HUES6 (cell line): Measurements from ENCODE around the gene CBARP.
A peak's percentile ranks its signal among the peaks of the same experiment; 100 is the strongest.

Experiments
- H3K27ac ChIP-seq: 2 replicates; pipeline ENCODE4 v1.7.0; 2013; ENCODE audit warnings: low read depth, mild to moderate bottlenecking, low read length, inconsistent platforms
- H3K27me3 ChIP-seq: 2 replicates; pipeline ENCODE4 v1.6.1; 2013; ENCODE audit warnings: low read length; ENCODE audit not compliant: control insufficient read depth, insufficient read depth
- H3K36me3 ChIP-seq: 2 replicates; pipeline ENCODE4 v1.6.1; 2013; ENCODE audit warnings: low read length; ENCODE audit not compliant: control insufficient read depth, insufficient read depth
- H3K4me1 ChIP-seq: 2 replicates; pipeline ENCODE4 v1.6.1; 2013; ENCODE audit warnings: low read length; ENCODE audit not compliant: control insufficient read depth, insufficient read depth
- H3K4me3 ChIP-seq: 2 replicates; pipeline ENCODE4 v1.5.1; 2013; ENCODE audit warnings: low read depth, low read length
- H3K9ac ChIP-seq: one replicate; pipeline ENCODE4 v1.6.1; 2013; ENCODE audit warnings: mild to moderate bottlenecking, low read length
- H3K9me3 ChIP-seq: 2 replicates; pipeline ENCODE4 v1.6.1; 2013; ENCODE audit warnings: low read depth, low read length; ENCODE audit not compliant: control insufficient read depth, insufficient read depth

The CBARP gene

DNA sequence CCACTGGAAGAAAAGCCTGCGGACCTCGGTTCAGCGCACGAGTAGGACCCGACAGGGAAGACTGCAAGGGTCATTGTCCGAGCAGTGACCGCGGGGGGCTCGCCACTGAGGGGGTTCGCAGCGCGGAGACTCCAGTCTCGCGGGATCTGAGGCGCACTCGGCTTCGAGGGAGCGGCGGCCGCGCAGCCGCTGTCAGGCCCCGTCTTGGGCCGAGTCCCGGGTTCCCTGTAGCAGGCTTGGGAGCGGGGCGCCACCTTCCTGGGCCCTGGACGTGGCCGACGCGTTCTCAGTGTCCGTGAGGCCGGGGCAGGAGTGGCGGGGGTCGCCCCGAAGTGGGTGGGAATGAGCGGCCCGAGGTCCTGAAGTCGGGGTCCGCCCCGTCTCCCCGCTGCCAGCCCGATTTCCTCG is 37.1 kb upstream of the CBARP start:
- peaks cover 31% of the 10 kb centered on the region for H3K4me1 ChIP-seq
- H3K4me3 ChIP-seq, result peak overlapping the region; percentile 73
- peaks cover 61% of the 10 kb centered on the region for H3K36me3 ChIP-seq
- H3K9me3 ChIP-seq, result no peaks in the 10 kb centered on the region
- H3K27ac ChIP-seq, result peak overlapping the region; percentile 97
- H3K9ac ChIP-seq, result peak overlapping the region; percentile 91
- no peaks in the 10 kb centered on the region for H3K27me3 ChIP-seq

- peaks cover 56% of the 10 kb centered on the region for H3K36me3 ChIP-seq
- no peaks in the 10 kb centered on the region for H3K27me3 ChIP-seq
- peak overlapping the region; percentile 91 for H3K9ac ChIP-seq
- H3K27ac ChIP-seq, result peak overlapping the region; percentile 97
- peaks cover 32% of the 10 kb centered on the region for H3K4me1 ChIP-seq
- peak overlapping the region; percentile 73 for H3K4me3 ChIP-seq
- no peaks in the 10 kb centered on the region for H3K9me3 ChIP-seq
Observed at GRCh38 chr19:1274081-1274851, 36.5 kb upstream of the CBARP start.

DNA sequence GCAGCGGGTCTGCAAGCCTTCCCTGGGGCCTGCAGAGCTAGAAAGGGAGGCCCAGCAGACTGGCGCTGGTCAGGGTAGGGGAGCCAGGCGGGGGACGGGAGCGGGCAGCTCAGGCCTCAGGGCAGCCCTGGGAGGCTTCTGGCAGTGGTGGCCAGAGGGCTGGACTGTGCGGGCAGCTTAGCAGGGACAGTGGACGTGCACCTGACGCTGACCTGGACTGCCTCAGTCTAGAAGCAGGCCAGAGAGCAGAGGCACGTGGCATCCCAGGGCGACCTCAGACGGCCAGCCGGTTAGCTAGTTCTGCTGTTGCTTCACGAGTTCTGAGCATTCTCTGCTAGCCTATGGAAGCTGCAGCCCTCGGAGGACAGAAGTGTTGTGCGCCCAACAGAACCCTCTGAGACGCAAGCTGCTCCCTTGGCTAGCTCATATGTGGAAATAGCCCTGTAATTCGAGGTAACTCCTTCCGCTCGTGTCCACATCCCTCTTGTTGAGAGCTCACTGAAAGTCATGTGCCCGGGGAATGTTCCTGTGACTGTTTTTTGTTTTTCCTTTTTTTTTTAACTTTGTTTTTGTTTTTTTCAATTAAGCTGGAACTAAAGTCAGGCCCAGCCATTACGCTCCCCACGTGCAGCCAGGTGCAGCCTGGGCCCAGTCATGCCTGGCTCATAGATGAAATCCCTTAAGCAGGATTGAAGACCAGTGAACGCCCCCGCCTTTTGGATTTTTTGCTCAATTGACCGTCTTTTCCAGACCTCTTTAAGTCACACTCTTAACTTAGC is 35.6 kb upstream of the CBARP start:
- peak overlapping the region; percentile 27; the same call in 1 of the 2 replicates for H3K27ac ChIP-seq
- H3K4me1 ChIP-seq, result peaks cover 36% of the 10 kb centered on the region
- H3K9me3 ChIP-seq, result no peaks in the 10 kb centered on the region
- peak overlapping the region; percentile 5; the same call in 1 of the 2 replicates for H3K4me3 ChIP-seq
- H3K9ac ChIP-seq, result peak overlapping the region; percentile 2
- H3K36me3 ChIP-seq, result peaks cover 50% of the 10 kb centered on the region
- H3K27me3 ChIP-seq, result no peaks in the 10 kb centered on the region; the same call in 1 of the 2 replicates

DNA sequence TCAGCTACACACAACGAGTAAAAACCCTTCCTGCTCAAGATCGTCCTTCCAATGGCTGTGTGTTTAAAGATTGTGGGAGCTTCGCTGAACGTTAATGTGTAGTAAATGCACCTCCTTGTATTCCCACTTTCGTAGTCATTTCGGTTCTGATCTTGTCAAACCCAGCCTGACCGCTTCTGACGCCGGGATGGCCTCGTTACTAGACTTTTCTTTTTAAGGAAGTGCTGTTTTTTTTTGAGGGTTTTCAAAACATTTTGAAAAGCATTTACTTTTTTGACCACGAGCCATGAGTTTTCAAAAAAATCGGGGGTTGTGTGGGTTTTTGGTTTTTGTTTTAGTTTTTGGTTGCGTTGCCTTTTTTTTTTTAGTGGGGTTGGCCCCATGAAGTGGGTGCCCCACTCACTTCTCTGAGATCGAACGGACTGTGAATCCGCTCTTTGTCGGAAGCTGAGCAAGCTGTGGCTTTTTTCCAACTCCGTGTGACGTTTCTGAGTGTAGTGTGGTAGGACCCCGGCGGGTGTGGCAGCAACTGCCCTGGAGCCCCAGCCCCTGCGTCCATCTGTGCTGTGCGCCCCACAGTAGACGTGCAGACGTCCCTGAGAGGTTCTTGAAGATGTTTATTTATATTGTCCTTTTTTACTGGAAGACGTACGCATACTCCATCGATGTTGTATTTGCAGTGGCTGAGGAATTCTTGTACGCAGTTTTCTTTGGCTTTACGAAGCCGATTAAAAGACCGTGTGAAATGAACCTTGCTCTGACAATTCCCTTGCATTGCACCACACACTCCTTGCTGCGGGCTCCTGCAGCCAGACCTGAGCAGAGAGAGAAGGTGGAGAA is 34.8 kb upstream of the CBARP start:
- Histone ChIP-seq H3K4me1 (peaks cover 45% of the 10 kb centered on the region), H3K27me3 (peaks cover 5% of the 10 kb centered on the region), H3K9ac (no peak overlapping the region), H3K36me3 (peaks cover 50% of the 10 kb centered on the region), H3K4me3 (no peak overlapping the region), H3K9me3 (no peaks in the 10 kb centered on the region), H3K27ac (no peak overlapping the region)

DNA sequence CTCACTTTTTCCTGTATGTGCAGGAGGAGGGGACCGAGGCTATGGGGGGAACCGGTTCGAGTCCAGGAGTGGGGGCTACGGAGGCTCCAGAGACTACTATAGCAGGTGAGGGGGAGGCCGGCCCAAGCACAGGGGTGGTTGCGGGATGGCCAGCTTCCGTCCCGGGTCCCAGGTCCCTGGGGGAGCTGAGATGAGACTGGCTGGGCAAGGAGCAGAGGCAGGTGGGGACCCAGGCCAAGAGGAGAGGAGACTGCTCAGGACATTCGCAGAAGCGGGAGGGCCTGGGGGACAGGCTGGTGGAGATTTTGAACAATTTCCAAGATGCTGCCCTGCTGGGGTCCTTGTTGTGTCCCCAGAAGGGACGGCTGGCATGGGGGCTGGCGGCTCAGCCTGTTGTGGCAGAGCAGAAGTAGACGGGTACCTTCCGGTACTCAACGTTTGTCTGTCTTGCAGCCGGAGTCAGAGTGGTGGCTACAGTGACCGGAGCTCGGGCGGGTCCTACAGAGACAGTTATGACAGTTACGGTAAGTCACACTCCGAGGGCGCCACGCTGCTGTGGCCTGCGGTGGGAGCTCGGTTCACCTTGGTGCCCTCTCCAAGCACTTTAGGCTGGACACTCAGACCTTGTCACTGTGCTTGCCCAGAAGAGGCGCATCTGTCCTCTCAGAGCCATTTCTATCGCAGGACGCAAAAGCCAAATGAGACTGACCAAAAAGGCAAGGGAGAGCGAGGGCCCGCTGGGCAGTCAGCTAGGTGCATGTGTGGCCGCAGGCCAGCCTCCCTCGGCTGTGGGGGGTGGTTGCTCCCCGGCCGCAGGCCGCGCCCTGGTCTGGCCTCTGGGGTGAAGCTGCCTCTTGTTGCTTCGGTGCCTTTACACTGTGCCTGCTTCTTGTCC is 34.0 kb upstream of the CBARP start:
- Histone ChIP-seq H3K27ac (no peak overlapping the region), H3K36me3 (peaks cover 46% of the 10 kb centered on the region), H3K4me1 (peaks cover 51% of the 10 kb centered on the region), H3K27me3 (peaks cover 12% of the 10 kb centered on the region), H3K4me3 (no peak overlapping the region), H3K9ac (no peak overlapping the region), H3K9me3 (no peaks in the 10 kb centered on the region)

DNA sequence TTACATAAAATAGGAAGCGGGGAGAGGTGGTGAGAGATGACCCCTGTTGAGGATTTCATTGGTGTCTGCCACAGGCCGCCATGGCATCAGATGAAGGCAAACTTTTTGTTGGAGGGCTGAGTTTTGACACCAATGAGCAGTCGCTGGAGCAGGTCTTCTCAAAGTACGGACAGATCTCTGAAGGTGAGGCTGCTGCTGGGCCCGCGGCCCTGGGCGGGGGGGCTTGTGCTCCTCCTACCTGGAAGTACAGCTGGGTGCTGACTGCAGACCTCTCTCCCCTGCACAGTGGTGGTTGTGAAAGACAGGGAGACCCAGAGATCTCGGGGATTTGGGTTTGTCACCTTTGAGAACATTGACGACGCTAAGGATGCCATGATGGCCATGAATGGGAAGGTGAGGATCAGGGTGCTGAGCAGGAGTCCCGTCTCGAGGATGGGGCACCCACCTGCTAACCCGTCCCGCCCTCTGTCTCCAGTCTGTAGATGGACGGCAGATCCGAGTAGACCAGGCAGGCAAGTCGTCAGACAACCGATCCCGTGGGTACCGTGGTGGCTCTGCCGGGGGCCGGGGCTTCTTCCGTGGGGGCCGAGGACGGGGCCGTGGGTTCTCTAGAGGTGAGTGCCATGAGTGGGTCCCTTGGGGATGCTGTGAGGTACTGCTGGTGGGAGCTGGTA is 33.2 kb upstream of the CBARP start:
- Histone ChIP-seq H3K9me3 (no peaks in the 10 kb centered on the region), H3K4me3 (0 out of 2 replicates have a peak overlapping the region, but pooled peaks have one; percentile 3), H3K36me3 (peaks cover 46% of the 10 kb centered on the region), H3K27ac (no peak overlapping the region), H3K27me3 (peaks cover 12% of the 10 kb centered on the region), H3K9ac (peak overlapping the region; percentile 40), H3K4me1 (peaks cover 45% of the 10 kb centered on the region)

GRCh38 chr19:1270213-1270853 is 32.5 kb upstream of the CBARP start:
- peaks cover 46% of the 10 kb centered on the region for H3K36me3 ChIP-seq
- H3K27ac ChIP-seq, result peak overlapping the region; percentile 91
- peak overlapping the region; percentile 97 for H3K9ac ChIP-seq
- peak overlapping the region; percentile 96 for H3K4me3 ChIP-seq
- peaks cover 12% of the 10 kb centered on the region for H3K27me3 ChIP-seq
- peaks cover 49% of the 10 kb centered on the region for H3K4me1 ChIP-seq
- H3K9me3 ChIP-seq, result no peaks in the 10 kb centered on the region

- Histone ChIP-seq H3K4me1 (peaks cover 56% of the 10 kb centered on the region), H3K9me3 (no peaks in the 10 kb centered on the region), H3K27ac (peak overlapping the region; percentile 91), H3K36me3 (peaks cover 43% of the 10 kb centered on the region), H3K9ac (peak overlapping the region; percentile 97), H3K27me3 (peaks cover 12% of the 10 kb centered on the region), H3K4me3 (peak overlapping the region; percentile 96)
Observed at GRCh38 chr19:1269478-1270212, 31.8 kb upstream of the CBARP start.

DNA sequence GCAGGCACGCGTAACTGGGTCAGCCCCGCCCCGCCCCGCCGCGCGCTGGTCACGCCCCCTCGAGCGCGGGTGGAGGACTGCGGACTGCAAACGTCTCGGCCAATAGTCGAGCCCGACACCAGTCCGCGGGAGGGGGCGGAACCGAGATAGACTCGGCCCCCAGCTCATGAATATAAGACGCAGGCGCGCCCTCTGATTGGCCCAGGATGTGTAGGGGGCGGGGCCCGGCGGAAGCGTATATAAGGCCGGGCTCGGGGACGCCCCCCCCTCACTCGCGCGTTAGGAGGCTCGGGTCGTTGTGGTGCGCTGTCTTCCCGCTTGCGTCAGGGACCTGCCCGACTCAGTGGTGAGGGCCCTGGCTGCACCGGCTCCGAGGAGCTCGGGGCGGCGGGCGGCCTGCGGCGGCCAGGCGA is 31.3 kb upstream of the CBARP start, which contains the start of gene CIRBP:
TSS of gene CIRBP (plus strand) at position 268 of the 413 bp plus-strand sequence. CDS start 1,602 bp downstream, outside the sequence.
- H3K27ac ChIP-seq, result peak within 1 kb of the TSS; percentile 91
- H3K36me3 ChIP-seq, result peaks cover 37% of the 10 kb centered on the region
- H3K9ac ChIP-seq, result peak within 1 kb of the TSS; percentile 97
- H3K4me3 ChIP-seq, result peak within 1 kb of the TSS; percentile 96
- H3K27me3 ChIP-seq, result peaks cover 12% of the 10 kb centered on the region
- H3K9me3 ChIP-seq, result no peaks in the 10 kb centered on the region
- peaks cover 55% of the 10 kb centered on the region for H3K4me1 ChIP-seq
